Measurements from ENCODE around the gene ZNF433.

The ZNF433 gene

DNA sequence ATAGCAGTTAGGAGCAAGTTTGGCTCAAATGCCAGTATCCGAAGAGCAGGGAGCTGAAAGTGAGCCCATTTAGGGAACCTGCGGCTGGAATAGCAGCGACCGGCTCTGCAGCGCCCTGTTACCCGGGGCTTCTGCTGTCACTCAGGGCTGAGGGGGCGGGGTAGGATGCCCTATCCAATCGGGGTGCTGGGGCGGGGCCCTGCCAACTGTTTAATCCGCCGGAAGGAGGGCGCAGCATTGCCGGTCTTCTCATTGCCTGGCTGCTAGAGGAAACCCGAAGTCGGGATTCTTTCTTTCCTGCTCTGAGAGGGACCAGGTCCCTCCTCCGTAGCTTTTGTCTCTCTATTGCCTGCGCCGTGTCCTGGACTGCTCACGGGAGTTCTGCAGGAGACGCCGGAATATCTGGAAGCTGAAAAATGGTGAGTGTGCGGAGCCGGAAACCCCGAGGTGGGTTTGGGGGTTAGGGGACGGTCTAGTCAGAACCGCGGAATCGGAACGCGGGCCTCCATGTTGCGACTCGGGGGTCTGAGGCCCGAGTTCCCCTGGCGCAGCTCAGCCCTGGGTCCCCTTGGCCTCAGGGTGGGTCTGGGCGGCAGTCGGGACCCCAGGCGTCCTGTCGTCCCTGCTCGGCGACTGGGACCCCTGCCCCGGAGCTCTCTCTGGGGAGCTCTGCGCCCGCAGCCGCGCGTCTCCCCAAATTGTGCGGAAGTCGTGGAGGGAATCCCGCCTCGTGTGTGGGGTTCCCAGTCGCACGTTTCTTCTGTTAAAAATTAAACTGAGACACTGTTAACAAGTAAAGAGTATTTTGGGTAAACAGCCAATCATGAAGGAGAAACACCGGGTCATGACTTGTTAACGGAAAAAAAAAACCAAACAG, 47.8 kb downstream of the ZNF433 start:
- peak; percentile 86 for DNase-seq

DNA sequence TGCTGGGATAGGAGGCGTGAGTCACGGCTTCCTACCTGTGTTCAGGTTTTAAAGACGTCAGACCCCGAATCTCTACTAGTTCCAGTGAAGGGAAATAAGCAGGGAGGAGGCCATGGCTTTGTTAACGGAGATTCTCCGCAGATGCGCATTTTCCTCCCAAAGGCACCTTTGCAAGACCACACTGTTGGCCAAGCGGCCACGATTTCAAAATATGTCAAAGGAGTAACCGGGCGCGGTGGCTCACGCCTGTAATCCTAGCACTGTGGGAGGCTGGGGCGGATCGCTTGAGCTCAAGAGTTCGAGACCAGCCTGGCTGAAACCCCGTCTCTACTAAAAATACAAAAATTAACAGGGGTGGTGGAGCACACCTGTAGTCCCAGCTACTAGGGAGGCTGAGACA, 48.7 kb downstream of the ZNF433 start:
- DNase-seq: no peak

DNA sequence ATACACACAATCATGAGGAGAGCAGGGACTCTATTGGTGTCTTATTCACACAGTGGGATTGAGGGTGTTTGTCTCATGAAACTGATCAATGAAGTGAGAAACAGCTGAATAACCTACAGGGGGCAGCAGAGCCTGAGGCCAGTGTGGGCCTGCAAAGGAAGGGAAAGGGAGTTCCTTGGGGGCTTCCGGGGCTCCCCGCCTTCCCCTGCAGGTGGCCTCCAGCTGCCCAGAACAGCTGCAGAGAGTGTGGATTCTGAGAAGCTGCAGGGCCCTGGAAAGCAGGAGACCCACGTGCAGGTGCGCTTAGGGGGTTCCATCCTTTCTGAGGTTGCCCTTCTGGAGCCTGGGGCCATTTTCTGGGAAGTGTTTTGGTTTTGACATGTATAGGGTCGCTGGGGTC, 50.5 kb downstream of the ZNF433 start:
- no peak for DNase-seq

DNA sequence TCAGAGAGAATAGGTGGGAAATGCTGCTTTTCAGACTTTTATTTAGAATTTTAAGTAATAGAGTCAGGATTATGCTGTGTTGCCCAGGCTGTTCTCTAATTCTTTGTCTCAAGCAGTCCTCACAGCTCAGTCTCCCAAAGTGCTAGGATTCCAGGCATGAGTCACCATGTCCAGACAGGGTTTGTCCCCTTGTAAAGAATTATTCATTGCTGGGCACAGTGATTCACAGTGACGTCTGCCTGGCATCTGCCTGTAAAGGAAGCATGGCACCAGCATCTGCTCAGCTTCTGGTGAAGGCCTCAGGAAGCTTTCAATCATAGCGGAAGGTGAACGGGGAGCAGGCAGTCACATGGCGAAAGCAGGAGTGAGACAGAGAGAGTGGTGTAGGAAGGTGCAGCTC, 53.0 kb downstream of the ZNF433 start:
- no peak for DNase-seq

DNA sequence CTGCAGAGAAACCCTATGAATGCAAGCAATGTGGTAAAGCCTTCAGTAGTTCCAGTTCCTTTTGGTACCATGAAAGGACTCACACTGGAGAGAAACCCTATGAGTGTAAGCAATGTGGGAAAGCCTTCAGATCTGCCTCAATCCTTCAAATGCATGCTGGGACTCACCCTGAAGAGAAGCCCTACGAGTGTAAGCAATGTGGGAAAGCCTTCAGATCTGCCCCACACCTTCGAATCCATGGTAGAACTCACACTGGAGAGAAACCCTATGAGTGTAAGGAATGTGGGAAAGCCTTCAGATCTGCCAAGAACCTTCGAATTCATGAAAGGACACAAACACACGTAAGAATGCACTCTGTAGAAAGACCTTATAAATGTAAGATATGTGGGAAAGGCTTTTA, 56.0 kb downstream of the ZNF433 start:
- DNase-seq: no peak

DNA sequence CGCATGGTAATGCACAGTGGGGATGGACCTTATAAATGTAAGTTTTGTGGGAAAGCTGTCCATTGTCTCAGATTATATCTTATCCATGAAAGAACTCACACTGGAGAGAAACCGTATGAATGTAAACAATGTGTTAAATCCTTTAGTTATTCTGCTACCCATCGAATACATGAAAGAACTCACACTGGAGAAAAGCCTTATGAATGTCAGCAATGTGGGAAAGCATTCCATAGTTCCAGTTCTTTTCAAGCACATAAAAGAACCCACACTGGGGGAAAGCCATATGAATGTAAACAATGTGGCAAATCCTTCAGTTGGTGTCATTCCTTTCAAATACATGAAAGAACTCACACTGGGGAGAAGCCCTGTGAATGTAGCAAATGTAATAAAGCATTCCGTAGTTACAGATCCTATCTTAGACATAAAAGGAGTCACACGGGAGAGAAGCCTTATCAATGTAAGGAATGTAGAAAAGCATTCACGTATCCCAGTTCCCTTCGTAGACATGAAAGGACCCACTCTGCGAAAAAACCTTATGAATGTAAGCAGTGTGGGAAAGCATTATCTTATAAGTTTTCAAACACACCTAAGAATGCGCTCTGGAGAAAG, 56.9 kb downstream of the ZNF433 start:
- DNase-seq: no peak

DNA sequence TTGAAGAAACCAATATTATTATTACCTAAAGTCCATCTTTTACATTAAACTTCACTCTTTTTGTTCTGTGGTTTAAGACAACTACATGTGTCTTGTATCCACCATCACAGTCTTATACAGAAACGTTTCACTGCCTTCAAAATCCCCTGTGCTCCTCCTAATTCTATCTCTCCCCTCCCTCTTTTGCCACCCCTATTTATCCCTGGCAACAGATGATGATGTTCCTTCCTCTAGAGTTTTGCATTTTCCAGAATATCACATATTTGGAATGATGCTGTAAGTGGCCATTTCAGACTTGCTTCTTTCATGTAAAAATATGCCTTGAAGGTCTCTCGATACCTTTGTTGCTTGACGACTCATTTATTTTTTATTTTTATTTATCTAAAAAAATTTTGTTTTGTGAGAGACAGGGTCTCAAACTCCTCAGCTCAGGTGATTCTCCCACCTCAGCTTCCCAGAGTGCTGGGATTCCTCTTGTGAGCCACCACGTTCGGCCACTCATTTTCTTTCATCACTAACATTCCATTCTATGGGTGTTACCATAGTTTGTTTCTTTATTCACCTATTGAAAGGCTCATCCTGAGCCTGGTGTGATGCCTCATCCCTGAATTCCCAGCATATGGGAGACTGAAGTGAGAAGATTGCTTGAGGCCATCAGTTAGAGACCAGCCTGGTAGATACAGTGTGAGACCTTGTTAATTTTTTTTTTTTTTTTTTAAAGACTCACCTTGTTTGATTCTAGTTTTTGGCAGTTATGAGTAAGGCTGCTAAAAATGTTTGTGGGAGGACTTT, 62.3 kb downstream of the ZNF433 start:
- DNase-seq: no peak

DNA sequence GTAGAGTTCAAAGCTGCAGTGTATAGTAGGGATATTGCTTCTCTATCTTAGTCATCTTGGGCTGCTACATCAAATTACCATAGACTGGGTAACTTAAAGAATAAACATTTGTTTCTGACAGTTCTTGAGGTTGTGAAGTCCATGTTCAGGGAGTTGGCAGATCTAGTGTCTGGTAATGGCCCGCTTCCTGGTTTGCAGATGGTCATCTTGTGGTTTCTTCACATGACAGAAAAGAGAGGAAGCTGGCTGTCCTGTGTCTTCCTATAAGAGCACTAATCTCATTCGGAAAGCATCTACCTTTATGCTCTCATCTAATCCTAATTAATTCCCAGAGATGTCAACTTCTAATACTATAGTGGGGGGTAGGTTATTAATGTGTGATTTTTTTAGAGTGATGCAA, 64.4 kb downstream of the ZNF433 start:
- no peak for DNase-seq

DNA sequence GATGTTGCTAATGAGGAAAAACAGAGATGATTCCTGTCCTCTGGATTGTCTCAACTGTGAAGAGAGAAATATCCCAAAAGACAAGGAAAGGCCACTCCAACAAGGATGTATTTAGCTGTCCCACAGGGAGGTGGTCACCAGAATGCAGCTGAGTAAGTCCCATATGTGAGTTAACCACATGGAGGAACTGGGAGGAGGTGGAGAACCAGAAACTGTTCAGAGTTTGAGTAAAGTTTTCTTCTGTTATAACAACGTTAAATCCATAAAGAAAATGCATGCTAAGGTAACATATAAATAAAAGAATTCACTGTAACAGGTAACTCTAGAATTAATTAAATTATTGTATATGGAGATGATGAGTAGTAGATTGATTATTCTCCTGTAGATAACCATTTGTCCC, 65.3 kb downstream of the ZNF433 start:
- DNase-seq: no peak

DNA sequence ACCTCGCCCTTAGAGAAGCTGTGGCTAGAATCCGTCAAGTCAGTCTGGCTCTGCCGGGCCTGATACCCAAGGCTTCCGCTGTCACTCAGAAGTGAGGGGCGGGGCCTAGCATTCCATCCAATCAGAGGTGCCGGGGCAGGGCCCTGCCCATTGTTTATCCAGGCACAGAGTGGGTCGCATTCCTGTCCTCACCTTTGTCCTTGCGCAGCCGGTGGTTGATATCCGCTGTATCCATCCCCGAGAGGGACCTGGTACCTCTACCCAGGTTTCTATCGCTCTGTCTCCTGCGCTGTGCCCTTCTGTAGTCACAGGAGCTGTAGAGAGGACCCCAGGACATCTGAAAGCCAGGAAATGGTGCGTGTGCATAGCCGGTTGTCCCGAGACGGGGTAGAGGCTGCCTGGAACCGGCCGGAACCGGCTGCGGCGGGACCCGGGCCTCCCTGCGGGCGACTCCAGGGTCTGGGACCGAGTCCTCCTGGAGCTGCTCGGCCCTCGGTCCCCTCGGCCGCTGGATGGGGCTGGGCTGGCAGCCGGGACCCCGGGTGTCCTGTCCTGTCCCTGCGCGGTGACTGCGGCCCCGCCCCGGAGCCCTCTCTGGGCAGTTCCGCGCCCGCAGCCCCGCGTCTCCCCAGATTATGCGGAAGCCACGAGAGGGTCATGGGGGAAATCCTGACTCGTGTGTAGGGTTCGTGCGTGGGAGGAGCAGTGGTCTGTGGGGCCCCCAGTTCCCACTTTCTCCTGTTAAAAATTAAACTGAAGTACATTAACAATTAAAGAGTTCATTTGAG, 70.4 kb downstream of the ZNF433 start, which contains the start of gene ZNF763:
TSS of gene ZNF763 (plus strand) at position 183 of the 788 bp plus-strand sequence. CDS start at position 352, 169 bp downstream.
- peak; percentile 56 for DNase-seq

Data from NCI-H1417 treated with DMSO at 0.1 percent for 48 hours (cell line).